GM19467 (cell line): ENCODE data around the gene SEPTIN1.

Experiments
- ATAC-seq: cut with Tn5 transposase; IDR thresholded peaks from one replicate; pipeline ENCODE4 v1.9.1; 2021; ENCODE audit warnings: mild to moderate bottlenecking, moderate library complexity; ENCODE audit not compliant: unreplicated experiment

The SEPTIN1 gene

GRCh38 chr16:30382111-30382881, at the start of gene SEPTIN1:
Gene SEPTIN1 (minus strand): TSS chr16:30382561. CDS start chr16:30382542, 19 bp downstream.
- ATAC-seq = no peak

- ATAC-seq = peak; percentile 5
Measured at GRCh38 chr16:30430428-30430970, 48.1 kb upstream of the SEPTIN1 start.

GRCh38 chr16:30429678-30430427, 47.5 kb upstream of the SEPTIN1 start, which contains the start of gene DCTPP1:
Gene DCTPP1 (minus strand): TSS chr16:30430030. CDS start chr16:30429980, 50 bp downstream.
- ATAC-seq = peak; percentile 94

- ATAC-seq = no peak
Measured at GRCh38 chr16:30429418-30429677, 47.0 kb upstream of the SEPTIN1 start.

GRCh38 chr16:30428055-30428454, 45.7 kb upstream of the SEPTIN1 start:
- no peak for ATAC-seq

- no peak for ATAC-seq
Measured at GRCh38 chr16:30421010-30421409, 38.6 kb upstream of the SEPTIN1 start.

- ATAC-seq = no peak
Measured at GRCh38 chr16:30418350-30419181, 36.2 kb upstream of the SEPTIN1 start.

GRCh38 chr16:30417529-30418349, 35.4 kb upstream of the SEPTIN1 start:
- peak; percentile 79 for ATAC-seq

GRCh38 chr16:30416624-30417528, 34.5 kb upstream of the SEPTIN1 start:
- no peak for ATAC-seq

GRCh38 chr16:30416047-30416603, 33.8 kb upstream of the SEPTIN1 start:
- ATAC-seq = no peak

- no peak for ATAC-seq
Measured at GRCh38 chr16:30414159-30414558, 31.8 kb upstream of the SEPTIN1 start.

GRCh38 chr16:30413112-30413806, 30.9 kb upstream of the SEPTIN1 start:
- ATAC-seq = no peak

GRCh38 chr16:30409125-30410060, 27.0 kb upstream of the SEPTIN1 start:
- ATAC-seq = peak; percentile 39

- ATAC-seq = no peak
Measured at GRCh38 chr16:30407804-30408534, 25.6 kb upstream of the SEPTIN1 start.

GRCh38 chr16:30407102-30407803, 24.9 kb upstream of the SEPTIN1 start, which contains the start of gene ZNF771:
Gene ZNF771 (plus strand): TSS chr16:30407606. CDS start chr16:30408054, 448 bp downstream.
- peak; percentile 57 for ATAC-seq

GRCh38 chr16:30406795-30407101, 24.4 kb upstream of the SEPTIN1 start:
- no peak for ATAC-seq
